Non-pigmented ciliary epithelial cell (primary cell): ENCODE measurements around the gene ADSS2.

Source experiments
- DNase-seq: peaks from one replicate; pipeline ENCODE4 v3.0.0-alpha.2; 2010; ENCODE audit warnings: low read depth

Gene ADSS2

GRCh38 chr1:244445320-244446181 is 6.2 kb downstream of the ADSS2 start:
- no peak for DNase-seq

DNA sequence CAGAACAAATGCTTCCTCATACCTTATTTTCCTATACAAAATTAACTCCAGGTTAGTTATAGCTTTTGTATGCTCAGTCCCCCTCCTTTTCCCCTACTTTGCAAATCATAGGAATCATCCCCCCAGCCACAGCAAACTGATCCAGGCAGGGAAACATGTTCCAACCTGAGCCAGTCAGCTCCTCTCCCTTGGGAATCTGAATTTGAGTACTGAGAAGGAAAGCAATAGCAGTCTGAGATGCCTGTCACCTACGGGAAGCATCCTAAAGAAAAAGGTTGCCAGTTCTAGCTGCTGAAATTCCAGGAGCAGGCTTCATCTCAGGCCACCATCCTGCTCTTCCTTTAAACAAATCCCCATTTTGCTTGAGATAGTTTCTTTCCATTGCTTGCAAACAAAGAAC is 6.9 kb downstream of the ADSS2 start:
- DNase-seq: no peak

GRCh38 chr1:244442850-244443249 is 8.9 kb downstream of the ADSS2 start:
- DNase-seq: no peak

DNA sequence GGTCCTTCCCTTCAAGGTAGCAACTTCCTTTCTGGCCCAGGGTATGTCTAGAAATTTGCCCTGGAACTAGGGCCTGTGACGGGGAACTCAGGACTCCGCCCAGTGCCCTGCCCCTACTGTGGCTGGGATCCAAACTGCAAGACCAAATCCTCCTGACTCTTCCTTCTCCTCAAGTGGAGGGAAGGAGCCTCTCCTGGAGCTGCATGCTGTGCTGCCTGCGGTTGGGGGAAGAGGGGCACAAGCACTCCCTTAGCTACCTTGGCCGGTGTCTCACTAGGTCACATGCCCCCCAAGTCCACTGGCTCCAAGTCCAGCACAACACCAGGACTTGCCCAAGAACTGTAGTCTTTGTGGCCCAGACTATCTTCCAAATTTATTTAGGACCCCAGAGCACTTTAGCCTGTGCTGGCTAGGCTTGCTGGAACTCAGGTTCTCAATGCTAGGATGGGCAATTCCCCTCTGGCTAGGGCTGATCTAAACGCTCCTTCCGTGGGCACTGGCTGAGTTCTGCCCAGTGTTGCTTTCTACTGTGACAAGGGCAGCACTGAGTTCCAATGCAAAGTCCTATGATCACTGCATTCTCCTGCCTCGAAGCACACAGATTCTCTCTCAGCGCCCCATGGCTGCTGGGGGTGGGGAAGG is 12.2 kb downstream of the ADSS2 start:
- no peak for DNase-seq

- DNase-seq: no peak
Measured at GRCh38 chr1:244437086-244437468, 14.6 kb downstream of the ADSS2 start.

DNA sequence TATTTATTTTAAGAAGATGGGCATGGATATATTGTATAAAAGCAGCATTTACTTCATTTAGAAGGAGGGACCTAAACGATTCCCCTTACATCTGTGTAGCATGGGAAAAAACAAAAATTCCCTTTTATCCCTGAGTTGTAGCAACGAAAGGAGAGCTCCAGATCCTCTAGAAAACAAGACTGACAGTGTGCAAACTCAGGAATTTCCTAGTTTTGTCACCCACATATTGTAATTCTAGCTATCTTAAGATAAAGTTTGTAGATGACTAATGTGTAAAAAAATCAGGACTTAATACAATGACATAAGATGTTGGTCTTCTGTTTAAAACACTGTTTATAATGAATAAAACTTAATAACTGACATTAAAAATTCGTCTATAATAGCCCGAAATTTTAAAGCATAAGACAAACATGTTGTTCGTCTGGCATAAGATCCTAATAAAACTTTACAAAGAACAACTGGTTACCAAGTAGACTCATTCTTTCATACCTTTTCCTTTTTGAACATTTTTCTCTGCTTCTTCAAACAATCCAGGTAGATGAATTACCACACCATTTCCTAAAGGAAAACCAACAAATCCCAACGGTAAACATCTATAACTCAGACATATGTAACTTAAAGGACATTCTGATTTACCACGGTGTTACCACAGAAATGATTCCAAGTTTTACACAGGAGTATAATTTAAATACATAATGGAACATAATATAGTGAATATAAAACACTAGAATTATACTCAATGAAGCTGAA is 15.2 kb downstream of the ADSS2 start:
- no peak for DNase-seq

GRCh38 chr1:244435562-244436205 is 16.0 kb downstream of the ADSS2 start:
- DNase-seq: no peak

DNA sequence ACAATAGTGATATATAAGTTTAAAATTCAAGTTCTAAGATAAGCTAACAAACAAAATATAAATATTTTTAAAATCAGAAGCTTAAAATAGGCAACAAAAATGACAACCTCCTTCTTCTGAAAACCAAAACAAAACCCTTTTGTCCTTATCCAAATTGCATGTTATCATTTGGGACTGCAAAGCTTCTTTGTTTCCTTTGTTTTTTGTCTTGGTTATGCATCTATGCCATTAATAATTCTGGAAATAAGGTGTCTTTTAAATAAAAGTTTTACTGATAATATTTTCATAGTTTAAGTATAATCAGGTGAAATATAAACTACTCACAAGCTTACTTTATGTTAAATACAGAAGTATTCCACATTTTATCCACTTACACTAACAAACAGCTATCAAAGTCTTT is 20.5 kb downstream of the ADSS2 start:
- DNase-seq: no peak

DNA sequence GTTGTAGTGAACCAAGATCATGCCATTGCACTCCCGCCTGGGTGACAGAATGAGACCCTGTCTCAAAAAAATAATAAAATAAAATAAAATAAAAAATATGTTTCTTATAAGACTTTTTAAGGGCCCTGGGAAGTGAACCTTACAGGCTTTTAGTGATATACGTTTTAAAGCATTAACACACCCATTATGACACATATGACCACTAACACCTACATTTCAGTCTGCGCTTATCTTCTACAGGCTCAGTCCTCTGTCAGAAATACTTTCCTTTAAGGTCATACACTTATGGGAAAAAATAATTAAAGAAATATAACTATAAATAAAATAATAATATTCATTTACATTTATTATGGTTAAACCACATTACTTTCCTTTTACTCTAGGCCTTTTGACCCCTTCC is 21.9 kb downstream of the ADSS2 start:
- no peak for DNase-seq

DNA sequence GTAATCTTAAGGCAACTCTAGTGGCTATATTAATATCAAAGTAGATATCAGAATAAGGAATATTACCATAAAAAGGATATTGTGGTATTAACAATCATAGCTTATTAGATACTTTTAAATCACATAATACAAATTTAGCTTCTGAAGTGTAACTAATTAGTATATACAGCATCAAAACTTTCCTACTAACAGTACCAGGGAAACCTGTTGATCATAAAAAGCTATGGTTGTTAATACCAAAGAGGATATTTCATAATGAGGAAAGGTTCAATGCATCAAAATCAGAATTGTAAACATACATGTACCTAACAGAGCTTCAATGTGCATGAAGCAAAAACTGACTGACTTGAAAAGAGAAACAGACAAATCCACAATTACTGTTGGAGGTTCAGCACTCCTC is 24.1 kb downstream of the ADSS2 start:
- DNase-seq: no peak

DNA sequence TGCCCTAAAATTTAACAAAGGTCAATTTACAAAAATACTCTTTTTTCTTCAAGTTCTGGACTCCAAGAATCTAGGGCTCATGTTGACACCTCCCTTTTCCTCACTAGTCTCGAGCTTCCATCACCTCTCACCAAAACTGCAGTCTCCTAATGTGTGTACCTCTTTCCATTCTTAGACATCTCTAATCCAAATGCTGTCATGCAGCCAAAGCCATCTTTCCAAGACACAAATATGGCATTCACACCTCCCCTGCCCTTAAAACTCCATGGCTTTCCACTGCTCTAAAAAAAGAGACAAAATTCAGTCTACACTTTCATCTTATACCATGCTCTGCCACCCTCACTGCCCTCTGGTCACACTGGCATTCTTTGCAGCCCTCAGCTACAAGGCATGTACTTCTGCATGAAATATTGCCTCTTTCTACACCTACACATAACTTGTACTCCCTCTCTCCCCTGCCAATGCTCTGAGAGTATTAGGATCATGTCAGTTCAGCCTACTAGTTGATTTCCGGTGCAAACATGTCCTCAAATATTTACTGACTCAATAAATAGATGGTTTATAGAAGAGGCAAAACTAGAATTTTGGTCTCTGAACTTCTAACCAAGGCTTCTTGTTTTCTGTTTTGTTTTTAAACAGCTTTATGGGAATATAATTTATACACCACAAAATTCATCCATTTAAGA is 26.9 kb downstream of the ADSS2 start:
- DNase-seq: no peak

DNA sequence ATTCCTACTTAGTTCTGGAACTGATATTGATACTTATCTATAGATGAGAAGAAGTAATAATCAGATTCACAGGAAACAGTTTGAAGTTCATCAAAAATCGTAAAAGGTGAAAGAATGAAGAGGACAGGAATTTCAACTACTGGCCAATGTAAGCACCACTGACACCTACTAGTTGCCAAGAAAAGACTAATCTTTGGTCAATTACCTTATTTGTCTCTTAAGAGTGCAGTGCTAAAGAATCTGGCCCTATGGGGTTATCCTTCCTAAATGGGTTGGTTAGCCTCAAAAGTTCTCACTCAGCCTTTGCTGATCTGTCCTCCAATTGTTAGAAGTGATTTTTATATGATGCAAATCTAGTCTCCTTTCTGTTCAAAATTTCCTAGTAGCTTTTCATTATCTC is 29.5 kb downstream of the ADSS2 start:
- no peak for DNase-seq

DNA sequence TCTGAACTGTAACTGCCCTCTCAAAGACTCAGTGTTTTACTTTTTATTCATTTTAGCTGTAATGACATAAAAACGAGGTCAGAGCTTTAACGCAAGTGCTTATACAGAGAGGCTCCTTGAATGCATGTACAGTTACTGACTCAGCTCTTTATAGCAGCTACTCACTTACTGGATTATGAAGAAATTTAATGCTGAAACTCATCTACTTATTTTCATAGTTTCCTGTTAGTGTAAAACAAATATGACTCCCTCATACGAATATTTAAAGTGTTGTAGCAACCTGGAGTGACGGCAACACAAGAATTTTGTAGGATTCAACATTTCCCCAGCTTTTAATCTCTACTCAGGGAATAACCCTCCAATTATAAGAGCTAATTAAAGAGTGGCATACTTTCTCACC is 32.7 kb downstream of the ADSS2 start:
- DNase-seq: no peak

- peak; percentile 68 for DNase-seq
Measured at GRCh38 chr1:244414543-244414942, 37.2 kb downstream of the ADSS2 start.

- DNase-seq: no peak
Measured at GRCh38 chr1:244413736-244414135, 38.0 kb downstream of the ADSS2 start.

DNA sequence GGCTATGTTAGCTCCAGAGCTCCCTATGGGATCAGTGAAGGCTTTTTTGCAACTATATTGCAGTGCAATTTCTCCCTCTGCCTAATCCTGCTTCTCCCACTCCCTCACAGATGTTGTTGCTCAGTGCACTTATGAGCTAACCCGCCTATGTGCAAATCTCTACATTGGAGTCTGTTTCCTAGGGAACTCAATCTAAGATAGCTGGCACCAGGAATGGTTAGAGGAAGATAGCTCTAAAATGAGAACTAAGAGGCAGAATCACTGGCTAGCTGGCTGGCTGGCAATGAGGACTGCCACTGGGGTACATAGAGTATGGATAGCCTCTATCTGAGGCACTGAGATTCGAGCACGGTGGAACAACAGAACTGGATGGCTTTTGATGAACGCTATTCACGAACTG is 39.5 kb downstream of the ADSS2 start:
- DNase-seq: no peak

GRCh38 chr1:244409701-244410100 is 42.0 kb downstream of the ADSS2 start:
- DNase-seq: no peak

GRCh38 chr1:244406337-244406736 is 45.4 kb downstream of the ADSS2 start:
- no peak for DNase-seq

GRCh38 chr1:244405856-244406255 is 45.9 kb downstream of the ADSS2 start:
- DNase-seq: no peak

DNA sequence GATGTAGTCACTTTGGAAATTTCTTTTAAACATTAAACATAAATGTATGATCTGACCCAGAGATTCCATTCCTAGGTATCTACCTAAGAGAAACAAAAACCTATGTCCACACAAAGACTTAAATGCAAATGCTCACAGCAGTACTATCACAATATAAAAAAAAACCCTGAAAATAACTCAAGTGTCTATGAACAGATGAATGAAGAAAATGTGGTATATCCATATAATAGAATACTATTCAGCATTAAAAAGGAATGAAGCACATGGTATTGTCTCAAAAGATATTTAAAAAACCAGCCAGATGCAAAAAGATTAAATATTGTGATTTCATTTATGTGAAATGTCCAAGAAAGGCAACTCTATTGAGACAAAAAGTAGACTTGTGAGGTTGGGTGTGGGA is 48.3 kb downstream of the ADSS2 start:
- DNase-seq: no peak

- no peak for DNase-seq
Measured at GRCh38 chr1:244400974-244401373, 50.7 kb downstream of the ADSS2 start.

GRCh38 chr1:244397131-244397530 is 54.6 kb downstream of the ADSS2 start:
- DNase-seq: no peak
